ENCODE measurements around the gene SMARCA2. TPM values are rescaled to one million over a fixed set of nuclear protein-coding genes. Genes with fewer than 3 reads are reported as not detected.

Gene SMARCA2
- total RNA-seq, 1 donor from 2014 or later = 4.2 TPM

DNA sequence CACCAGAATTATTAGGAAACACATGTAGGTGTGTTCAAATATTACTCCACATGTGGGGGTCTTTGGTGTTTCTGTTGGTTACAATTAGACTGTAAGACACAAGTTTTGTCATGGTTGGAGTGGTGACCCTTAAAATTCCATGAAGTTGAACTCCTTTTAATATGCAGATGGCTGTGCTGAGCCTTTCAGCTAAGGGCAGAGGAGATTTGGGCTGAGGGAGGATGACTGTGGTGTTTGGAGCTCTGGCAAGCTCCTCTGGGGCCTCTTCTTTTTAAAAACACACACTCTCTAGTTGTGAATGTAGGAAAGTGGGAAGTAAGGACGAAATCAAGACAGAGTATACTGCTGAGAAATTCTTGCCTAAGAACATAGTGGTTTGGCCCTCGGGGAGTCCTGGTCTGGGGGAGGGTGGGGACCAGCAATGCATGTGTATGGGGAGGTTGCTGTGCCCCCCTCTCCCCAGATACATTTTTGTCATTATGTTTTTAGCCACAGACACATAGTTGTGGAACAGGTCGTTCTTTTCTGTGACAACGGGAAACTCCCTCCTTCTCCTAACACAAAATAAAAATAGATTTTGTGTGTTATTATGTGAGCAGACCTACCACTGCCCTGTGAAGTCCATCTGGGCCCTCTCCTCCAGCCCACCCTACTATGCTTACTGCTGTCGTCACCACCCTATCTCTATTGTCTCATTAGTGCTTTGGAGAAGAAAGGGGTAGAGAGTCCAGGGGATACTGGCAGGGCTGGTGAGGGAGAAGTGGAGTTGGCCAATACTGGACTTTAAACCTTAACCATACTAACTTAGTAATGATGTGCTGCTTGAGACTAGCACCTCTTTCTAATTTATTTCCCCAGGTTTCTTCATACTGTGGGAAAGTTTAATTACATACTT, 10.0 kb downstream of the SMARCA2 start:
- Histone ChIP-seq H3K4me2 (no peak overlapping the region), H3K9me3 (ENCODE audit: low read depth) (no peaks in the 10 kb centered on the region), H3K27ac (no peak overlapping the region), H3K9ac (no peak overlapping the region), H3K4me3 (no peak overlapping the region), H4K20me1 (ENCODE audit: low read depth) (no peaks in the 10 kb centered on the region), H3K36me3 (no peaks in the 10 kb centered on the region), H3K4me1 (peaks cover 6% of the 10 kb centered on the region), H3F3A (ENCODE audit: low read depth) (no peaks in the 10 kb centered on the region), H3K27me3 (peaks cover 25% of the 10 kb centered on the region), H3K79me2 (ENCODE audit: low read depth) (no peaks in the 10 kb centered on the region), H2AFZ (replicated peaks) (no peak overlapping the region)
- Mint-ChIP-seq H3K27ac (peak overlapping the region; percentile 54), H3K27me3 (ENCODE audit: insufficient read depth, low read depth) (peaks cover 3% of the 10 kb centered on the region), H3K9me3 (no peaks in the 10 kb centered on the region), H3K4me3 (no peak overlapping the region), H3K4me1 (peaks cover 14% of the 10 kb centered on the region), H3K36me3 (no peaks in the 10 kb centered on the region)
- TF ChIP-seq, protein P1, sequence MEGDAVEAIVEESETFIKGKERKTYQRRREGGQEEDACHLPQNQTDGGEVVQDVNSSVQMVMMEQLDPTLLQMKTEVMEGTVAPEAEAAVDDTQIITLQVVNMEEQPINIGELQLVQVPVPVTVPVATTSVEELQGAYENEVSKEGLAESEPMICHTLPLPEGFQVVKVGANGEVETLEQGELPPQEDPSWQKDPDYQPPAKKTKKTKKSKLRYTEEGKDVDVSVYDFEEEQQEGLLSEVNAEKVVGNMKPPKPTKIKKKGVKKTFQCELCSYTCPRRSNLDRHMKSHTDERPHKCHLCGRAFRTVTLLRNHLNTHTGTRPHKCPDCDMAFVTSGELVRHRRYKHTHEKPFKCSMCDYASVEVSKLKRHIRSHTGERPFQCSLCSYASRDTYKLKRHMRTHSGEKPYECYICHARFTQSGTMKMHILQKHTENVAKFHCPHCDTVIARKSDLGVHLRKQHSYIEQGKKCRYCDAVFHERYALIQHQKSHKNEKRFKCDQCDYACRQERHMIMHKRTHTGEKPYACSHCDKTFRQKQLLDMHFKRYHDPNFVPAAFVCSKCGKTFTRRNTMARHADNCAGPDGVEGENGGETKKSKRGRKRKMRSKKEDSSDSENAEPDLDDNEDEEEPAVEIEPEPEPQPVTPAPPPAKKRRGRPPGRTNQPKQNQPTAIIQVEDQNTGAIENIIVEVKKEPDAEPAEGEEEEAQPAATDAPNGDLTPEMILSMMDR (IDR thresholded peaks at IDR 0.05) = no peak
- TF ChIP-seq EZH2phosphoT487 (IDR thresholded peaks at IDR 0.05) (no peak), EZH2 (IDR thresholded peaks at IDR 0.05) (no peak)
- DNase-seq (ENCODE audit: low spot score) = no peak

DNA sequence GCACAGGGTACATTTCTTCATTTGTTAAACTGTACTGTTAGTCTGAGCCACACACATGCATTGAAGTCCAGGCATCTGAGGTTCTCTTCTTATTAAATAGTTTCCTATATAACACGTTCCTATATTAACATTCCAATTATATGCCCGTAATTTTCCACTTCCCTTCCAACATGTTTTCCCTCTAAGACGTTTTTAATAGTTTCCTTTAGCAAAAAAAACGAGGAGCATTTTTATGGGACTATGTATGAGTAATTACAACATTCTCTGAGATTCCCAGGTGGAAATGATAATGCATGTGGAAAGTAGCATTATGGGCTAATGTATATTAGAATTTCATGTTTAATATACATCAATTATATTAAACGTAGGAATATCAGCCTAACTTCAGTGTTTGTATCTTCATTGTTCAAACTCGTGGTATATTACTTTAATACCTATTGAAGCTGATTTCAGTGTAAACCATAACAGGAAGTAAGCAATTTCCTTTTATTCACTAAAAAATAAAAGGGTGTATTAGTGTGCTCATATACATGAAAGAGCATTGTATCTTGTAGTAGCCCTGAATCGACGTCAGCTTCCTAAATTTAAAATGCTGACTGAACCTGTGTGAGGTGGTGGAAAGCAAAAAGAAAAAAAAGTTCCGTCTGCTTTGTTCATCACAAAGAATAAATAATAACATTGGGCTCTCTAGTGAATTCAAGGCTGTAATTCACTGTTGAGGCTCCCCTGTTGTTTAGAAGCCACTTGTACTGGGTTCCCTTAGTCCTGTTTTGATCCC, 11.3 kb downstream of the SMARCA2 start:
- no peaks in the 10 kb centered on the region for H4K20me1 ChIP-seq (ENCODE audit: low read depth)
- peaks cover 14% of the 10 kb centered on the region for H3K4me1 Mint-ChIP-seq
- H3K9me3 ChIP-seq (ENCODE audit: low read depth) = no peaks in the 10 kb centered on the region
- DNase-seq (ENCODE audit: low spot score) = no peak
- no peak overlapping the region for H3K4me3 Mint-ChIP-seq
- no peak overlapping the region for H2AFZ ChIP-seq (replicated peaks)
- peaks cover 12% of the 10 kb centered on the region for H3K27me3 ChIP-seq
- no peak overlapping the region for H3K4me2 ChIP-seq
- no peaks in the 10 kb centered on the region for H3K36me3 ChIP-seq
- H3K4me1 ChIP-seq = peaks cover 6% of the 10 kb centered on the region
- no peak overlapping the region for H3K27ac ChIP-seq
- no peaks in the 10 kb centered on the region for H3K36me3 Mint-ChIP-seq
- peaks cover 2% of the 10 kb centered on the region for H3K27me3 Mint-ChIP-seq (ENCODE audit: insufficient read depth, low read depth)
- no peaks in the 10 kb centered on the region for H3K9me3 Mint-ChIP-seq
- no peaks in the 10 kb centered on the region for H3F3A ChIP-seq (ENCODE audit: low read depth)
- H3K79me2 ChIP-seq (ENCODE audit: low read depth) = no peaks in the 10 kb centered on the region
- no peak overlapping the region for H3K4me3 ChIP-seq
- H3K9ac ChIP-seq = no peak overlapping the region
- TF ChIP-seq EZH2 (IDR thresholded peaks at IDR 0.05) (no peak), EZH2phosphoT487 (IDR thresholded peaks at IDR 0.05) (no peak)
- TF ChIP-seq, protein P1 (IDR thresholded peaks at IDR 0.05) = no peak
- H3K27ac Mint-ChIP-seq = no peak overlapping the region

DNA sequence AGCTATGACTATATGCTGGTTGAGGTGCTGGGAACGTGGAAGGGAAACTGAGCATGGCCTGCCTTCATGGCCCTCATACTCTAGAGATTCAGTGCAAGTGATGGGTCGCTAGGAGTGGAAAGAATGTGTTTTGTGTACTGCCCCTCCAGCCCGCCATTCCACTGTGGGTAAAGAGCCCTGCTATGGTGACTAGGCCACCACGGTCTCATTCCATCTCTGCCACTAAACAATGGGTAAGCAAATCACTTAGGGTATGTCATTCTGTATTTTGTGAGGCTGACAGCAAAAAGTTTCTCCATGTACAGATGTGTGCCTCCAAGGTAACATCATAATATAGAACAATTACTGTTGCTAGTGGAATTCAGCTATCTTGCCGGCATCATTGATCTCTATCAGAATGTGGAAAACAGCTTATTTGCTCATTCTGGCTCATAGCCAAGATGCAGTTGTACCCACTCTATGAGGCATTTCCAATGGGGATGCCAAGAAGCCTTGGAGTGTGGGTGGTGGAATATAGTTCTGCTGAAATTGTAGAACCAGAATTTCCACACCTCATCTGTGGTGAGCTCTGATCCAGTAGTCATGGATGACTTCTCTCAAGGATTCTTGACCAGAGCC, 12.5 kb downstream of the SMARCA2 start:
- Mint-ChIP-seq H3K4me1 (peaks cover 14% of the 10 kb centered on the region), H3K4me3 (no peak overlapping the region), H3K36me3 (no peaks in the 10 kb centered on the region), H3K27me3 (ENCODE audit: insufficient read depth, low read depth) (peaks cover 2% of the 10 kb centered on the region), H3K27ac (no peak overlapping the region), H3K9me3 (no peaks in the 10 kb centered on the region)
- Histone ChIP-seq H3K27me3 (no peaks in the 10 kb centered on the region), H3K79me2 (ENCODE audit: low read depth) (no peaks in the 10 kb centered on the region), H4K20me1 (ENCODE audit: low read depth) (no peaks in the 10 kb centered on the region), H3K36me3 (no peaks in the 10 kb centered on the region), H3K9me3 (ENCODE audit: low read depth) (no peaks in the 10 kb centered on the region), H3K4me1 (peaks cover 6% of the 10 kb centered on the region), H3K4me3 (no peak overlapping the region), H3F3A (ENCODE audit: low read depth) (no peaks in the 10 kb centered on the region), H3K9ac (no peak overlapping the region), H3K27ac (no peak overlapping the region), H2AFZ (replicated peaks) (no peak overlapping the region), H3K4me2 (no peak overlapping the region)
- TF ChIP-seq EZH2 (IDR thresholded peaks at IDR 0.05) = no peak
- TF ChIP-seq, protein P1 (IDR thresholded peaks at IDR 0.05) = no peak
- no peak for DNase-seq (ENCODE audit: low spot score)
